ENCODE measurements around the gene CDKN2C.

DNA sequence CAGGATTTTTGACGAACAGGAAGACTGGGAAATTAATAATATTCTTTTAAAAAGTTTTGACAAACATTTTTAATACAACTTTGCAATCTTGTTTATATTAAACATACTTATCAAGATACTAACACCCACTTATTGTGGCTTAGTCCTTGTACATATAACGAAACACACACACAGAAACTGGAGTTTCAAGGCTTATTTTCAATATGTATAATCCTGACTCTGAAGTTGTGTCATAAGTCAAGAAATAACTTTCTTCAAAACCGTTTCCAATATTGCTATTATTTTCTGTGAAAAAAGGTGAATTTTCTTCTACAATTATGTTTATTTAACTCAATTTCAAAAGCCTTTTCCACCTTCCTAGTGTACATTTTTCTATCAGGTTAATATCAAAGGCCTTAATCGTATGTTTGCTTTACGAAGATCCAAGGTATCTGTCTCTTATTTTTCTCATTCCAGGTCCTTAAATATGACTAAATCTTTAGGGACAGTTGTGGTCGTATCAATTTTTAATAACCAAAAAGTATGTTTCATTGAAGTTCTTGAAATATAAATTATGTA, 1.8 kb downstream of the CDKN2C start:
- TF ChIP-seq, protein P1, sequence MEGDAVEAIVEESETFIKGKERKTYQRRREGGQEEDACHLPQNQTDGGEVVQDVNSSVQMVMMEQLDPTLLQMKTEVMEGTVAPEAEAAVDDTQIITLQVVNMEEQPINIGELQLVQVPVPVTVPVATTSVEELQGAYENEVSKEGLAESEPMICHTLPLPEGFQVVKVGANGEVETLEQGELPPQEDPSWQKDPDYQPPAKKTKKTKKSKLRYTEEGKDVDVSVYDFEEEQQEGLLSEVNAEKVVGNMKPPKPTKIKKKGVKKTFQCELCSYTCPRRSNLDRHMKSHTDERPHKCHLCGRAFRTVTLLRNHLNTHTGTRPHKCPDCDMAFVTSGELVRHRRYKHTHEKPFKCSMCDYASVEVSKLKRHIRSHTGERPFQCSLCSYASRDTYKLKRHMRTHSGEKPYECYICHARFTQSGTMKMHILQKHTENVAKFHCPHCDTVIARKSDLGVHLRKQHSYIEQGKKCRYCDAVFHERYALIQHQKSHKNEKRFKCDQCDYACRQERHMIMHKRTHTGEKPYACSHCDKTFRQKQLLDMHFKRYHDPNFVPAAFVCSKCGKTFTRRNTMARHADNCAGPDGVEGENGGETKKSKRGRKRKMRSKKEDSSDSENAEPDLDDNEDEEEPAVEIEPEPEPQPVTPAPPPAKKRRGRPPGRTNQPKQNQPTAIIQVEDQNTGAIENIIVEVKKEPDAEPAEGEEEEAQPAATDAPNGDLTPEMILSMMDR (conservative IDR thresholded peaks at IDR 0.05 in 1 of 2, IDR thresholded peaks at IDR 0.05 in 1 of 2; ENCODE audit: low read depth in 1 of 2, low read length in 2 of 2): no peak
- no peak for TF ChIP-seq EZH2 (IDR thresholded peaks at IDR 0.05; ENCODE audit: low read length, missing control alignments)
